Upper lobe of left lung (tissue), 4 donors: ENCODE measurements around the gene HOXB7.

ENCODE experiments used
- CTCF ChIP-seq, 6 experiments: fragments of 450-650 bp in 4 of 6; fragments of 200-600 bp in 2 of 6; sonication (generic) in 2 of 6; IDR thresholded peaks; one replicate each; pipeline ENCODE4 v1.5.1; 2016 to 2019; ENCODE audit warnings: antibody characterized with exemption in 6 of 6
- POLR2AphosphoS5 ChIP-seq, 2 donors: sonication (generic); formaldehyde crosslinking; IDR thresholded peaks; one replicate each; pipeline ENCODE4 v1.5.1; 2017; ENCODE audit warnings: antibody characterized with exemption in 2 of 2

- TF ChIP-seq CTCF (IDR thresholded peaks at IDR 0.05) = no peak
- no peak for TF ChIP-seq POLR2AphosphoS5 (IDR thresholded peaks at IDR 0.05)
Measured at GRCh38 chr17:48639136-48639535, 28.3 kb upstream of the HOXB7 start.
